Measurements from ENCODE around the gene DNAJA4.

DNA sequence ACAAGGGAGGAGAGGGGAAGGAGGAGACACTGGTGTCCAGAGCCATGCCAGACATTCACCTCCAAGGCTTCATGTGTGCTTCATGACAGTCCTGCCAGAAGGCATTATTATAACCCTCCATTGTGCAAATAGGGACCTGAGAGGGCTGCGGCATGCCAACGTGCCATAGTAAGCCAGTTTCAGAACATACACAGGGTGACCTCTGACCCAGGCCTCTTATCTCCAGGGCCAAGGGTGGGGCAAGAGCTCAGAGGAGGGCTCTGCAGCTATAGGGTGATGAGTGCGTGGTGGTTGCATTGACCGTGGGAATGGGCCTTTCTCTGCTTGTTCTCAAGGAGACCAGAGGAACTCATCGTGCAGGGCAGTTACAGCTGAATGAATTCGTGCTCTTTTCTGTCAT is 20.3 kb upstream of the DNAJA4 start:
- TF ChIP-seq, protein P1, sequence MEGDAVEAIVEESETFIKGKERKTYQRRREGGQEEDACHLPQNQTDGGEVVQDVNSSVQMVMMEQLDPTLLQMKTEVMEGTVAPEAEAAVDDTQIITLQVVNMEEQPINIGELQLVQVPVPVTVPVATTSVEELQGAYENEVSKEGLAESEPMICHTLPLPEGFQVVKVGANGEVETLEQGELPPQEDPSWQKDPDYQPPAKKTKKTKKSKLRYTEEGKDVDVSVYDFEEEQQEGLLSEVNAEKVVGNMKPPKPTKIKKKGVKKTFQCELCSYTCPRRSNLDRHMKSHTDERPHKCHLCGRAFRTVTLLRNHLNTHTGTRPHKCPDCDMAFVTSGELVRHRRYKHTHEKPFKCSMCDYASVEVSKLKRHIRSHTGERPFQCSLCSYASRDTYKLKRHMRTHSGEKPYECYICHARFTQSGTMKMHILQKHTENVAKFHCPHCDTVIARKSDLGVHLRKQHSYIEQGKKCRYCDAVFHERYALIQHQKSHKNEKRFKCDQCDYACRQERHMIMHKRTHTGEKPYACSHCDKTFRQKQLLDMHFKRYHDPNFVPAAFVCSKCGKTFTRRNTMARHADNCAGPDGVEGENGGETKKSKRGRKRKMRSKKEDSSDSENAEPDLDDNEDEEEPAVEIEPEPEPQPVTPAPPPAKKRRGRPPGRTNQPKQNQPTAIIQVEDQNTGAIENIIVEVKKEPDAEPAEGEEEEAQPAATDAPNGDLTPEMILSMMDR (IDR thresholded peaks at IDR 0.05) = no peak
- TF ChIP-seq MAX (IDR thresholded peaks at IDR 0.05) (no peak), REST (IDR thresholded peaks at IDR 0.05) (no peak), JUNB (IDR thresholded peaks at IDR 0.05) (no peak), EP300 (IDR thresholded peaks at IDR 0.05) (no peak), POLR2A (IDR thresholded peaks at IDR 0.05; ENCODE audit: low read length) (no peak)
- TF ChIP-seq, protein P2, sequence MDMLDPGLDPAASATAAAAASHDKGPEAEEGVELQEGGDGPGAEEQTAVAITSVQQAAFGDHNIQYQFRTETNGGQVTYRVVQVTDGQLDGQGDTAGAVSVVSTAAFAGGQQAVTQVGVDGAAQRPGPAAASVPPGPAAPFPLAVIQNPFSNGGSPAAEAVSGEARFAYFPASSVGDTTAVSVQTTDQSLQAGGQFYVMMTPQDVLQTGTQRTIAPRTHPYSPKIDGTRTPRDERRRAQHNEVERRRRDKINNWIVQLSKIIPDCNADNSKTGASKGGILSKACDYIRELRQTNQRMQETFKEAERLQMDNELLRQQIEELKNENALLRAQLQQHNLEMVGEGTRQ (IDR thresholded peaks at IDR 0.05) = no peak

Data from A549 (cell line).